ENCODE data around the gene COPS2.
"Not testable (repeated sequence)": the region's sequence is repeated elsewhere in the genome, so short reads cannot be mapped to it uniquely, and the experiment has no call there.

COPS2 gene

DNA sequence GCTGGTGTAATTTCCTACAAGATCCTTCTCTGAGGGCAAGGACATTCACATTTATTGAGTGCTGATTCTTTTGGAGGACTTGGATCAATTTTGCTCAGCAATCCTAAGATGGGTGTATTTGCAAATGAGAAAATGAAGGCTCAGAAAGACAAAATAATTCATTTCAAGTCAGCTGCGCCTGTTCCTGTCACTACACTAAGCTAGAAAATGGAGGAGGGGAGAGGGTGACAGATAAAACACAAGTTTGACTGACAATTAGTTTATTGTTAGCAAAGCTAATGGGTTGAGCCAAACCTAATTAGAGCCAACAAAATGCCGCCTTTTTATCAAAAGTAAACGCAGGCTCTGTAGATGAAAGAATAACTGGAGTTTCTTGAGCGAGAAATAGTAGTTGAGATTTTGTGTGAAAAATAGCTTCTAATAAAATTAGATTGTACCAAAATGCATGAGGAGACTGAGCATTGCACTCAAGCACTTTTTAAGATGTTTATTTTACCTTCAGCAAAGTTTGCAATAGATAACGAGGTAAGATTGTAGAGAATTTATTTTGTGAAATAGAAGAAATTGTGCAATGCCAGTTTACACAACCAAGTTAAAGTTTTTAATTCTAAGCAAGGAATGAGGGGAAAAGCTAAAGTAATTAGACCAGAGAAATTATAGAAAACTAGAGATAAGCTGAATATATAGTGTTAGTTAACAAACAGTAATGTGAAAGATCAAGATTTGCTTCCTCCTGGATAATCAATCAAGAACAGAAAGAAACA, 69.5 kb downstream of the COPS2 start:
- Histone ChIP-seq H3K4me3 (ENCODE audit: low read length) (no peak overlapping the region), H3K27ac (ENCODE audit: low read depth, low read length) (no peak overlapping the region), H3K4me1 (ENCODE audit: control insufficient read depth, insufficient read depth, low read length) (no peaks in the 10 kb centered on the region), H3K9ac (ENCODE audit: low read length) (no peak overlapping the region), H3K27me3 (ENCODE audit: control insufficient read depth, insufficient read depth, low read length) (no peaks in the 10 kb centered on the region), H3K36me3 (ENCODE audit: control insufficient read depth, insufficient read depth, low read length) (no peaks in the 10 kb centered on the region)

DNA sequence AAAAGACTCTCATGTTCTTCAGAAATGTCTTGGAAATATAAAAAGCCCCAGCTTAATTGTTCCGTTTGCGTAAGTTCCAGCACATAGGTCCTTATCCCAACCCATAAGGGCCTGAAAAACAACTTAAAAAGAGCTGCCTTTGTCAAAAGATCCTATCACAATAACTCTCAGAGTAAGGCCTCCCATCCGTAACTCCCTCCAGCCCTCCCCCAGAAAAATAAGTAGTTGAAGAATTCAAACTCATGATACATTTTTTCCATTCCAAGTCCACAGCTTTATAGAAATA, 71.2 kb downstream of the COPS2 start:
- H3K27ac ChIP-seq (ENCODE audit: low read depth, low read length): no peak overlapping the region
- H3K27me3 ChIP-seq (ENCODE audit: control insufficient read depth, insufficient read depth, low read length): no peaks in the 10 kb centered on the region
- H3K4me3 ChIP-seq (ENCODE audit: low read length): no peak overlapping the region
- H3K36me3 ChIP-seq (ENCODE audit: control insufficient read depth, insufficient read depth, low read length): no peaks in the 10 kb centered on the region
- H3K9ac ChIP-seq (ENCODE audit: low read length): no peak overlapping the region
- H3K4me1 ChIP-seq (ENCODE audit: control insufficient read depth, insufficient read depth, low read length): no peaks in the 10 kb centered on the region

DNA sequence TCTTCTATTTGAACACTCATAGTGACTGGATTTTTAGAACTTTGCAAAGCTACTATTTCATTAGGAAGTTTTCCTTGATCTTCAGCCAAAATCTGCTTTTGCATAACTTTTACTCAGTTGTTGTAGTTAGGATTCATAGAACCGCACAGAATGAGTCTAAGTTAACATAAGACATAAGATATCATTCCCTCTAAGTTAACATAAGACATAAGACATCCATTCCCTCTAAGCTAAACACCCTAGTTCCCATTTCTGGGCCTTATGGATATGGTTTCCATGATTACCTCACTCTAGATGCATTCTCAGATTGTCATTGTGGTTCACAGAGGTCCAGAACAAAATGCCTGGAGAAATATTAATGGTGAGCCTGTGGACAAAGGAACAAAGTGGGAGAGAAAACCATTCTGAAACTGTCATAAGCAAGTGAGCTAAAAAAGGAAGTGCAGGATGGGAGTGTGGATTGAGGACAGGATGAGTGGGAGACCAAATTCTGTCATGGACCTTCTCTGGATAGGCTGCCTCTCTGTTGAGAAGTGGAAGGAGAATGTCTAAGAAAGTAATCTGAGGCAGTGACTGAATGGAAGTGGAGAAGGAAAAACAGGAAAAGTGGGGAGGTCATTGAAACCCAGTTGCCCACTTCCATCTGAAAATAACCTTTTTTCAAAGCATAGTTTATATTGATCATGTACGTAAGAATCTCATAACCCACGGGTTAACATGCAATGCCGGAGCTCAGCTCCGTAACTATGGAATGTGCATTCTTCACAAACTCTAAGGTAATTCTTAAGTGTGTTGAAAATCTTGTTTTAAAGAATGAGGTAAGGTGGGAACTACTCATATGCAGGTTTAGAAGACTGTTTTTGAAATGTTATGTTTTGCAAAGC, 71.8 kb downstream of the COPS2 start:
- Histone ChIP-seq H3K27ac (ENCODE audit: low read depth, low read length) (no peak overlapping the region), H3K36me3 (ENCODE audit: control insufficient read depth, insufficient read depth, low read length) (no peaks in the 10 kb centered on the region), H3K9ac (ENCODE audit: low read length) (no peak overlapping the region), H3K27me3 (ENCODE audit: control insufficient read depth, insufficient read depth, low read length) (no peaks in the 10 kb centered on the region), H3K4me1 (ENCODE audit: control insufficient read depth, insufficient read depth, low read length) (no peaks in the 10 kb centered on the region), H3K4me3 (ENCODE audit: low read length) (no peak overlapping the region)

DNA sequence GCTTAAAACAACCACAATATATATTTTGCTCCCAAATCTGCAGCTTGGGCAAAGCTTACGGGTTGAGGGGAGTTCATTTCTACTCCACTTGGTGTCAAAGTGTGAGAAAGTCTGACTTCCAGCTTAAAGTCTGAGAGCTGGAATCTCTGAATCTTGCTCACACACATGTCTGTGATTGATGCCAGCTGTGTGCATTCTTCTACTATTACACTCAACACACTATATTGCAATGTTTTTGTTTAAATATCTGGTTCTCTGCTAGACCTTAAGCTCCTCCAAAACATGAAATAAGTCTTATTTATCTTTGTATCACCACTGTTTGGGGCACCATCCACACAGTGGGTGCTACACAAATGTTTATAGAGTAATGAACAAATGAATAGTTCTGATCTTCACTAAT, 72.4 kb downstream of the COPS2 start:
- Histone ChIP-seq H3K4me1 (ENCODE audit: control insufficient read depth, insufficient read depth, low read length) (no peaks in the 10 kb centered on the region), H3K4me3 (ENCODE audit: low read length) (no peak overlapping the region), H3K27ac (ENCODE audit: low read depth, low read length) (no peak overlapping the region), H3K36me3 (ENCODE audit: control insufficient read depth, insufficient read depth, low read length) (no peaks in the 10 kb centered on the region), H3K27me3 (ENCODE audit: control insufficient read depth, insufficient read depth, low read length) (no peaks in the 10 kb centered on the region), H3K9ac (ENCODE audit: low read length) (no peak overlapping the region)

DNA sequence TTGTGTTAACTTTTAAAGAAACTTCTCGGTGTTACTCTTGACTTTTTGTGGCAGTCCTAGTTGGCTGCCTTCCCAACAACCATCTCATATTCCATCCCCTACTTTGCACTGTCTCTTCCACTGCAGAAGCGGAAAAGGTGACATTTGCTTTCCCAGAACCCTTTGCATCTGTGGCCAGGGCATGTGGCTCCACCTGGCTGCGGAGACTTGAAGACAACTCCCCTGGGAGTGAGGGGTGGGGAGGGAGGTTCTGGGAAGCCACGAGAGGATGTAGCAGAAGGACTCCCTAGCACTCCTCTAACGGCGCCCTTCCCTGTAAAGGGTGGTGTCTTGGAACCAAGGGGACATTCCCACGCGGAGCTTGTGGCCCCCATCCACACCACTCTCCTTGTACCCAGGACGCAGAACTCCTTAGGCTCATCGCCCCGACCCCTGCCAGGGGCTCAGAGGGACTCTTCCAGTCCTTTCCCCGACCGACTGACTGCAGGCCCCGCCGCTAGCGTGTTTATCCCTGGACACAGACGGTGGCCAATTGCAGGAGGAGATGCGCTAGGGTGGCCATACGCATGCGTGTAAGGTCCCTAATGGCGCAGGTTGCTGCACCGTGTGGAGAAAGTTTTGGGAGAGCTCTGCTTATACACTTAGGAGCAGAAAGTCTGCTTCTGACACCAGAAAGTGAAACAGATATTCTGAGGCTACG, 75.9 kb downstream of the COPS2 start:
- H3K27ac ChIP-seq (ENCODE audit: low read depth, low read length): no peak overlapping the region
- no peaks in the 10 kb centered on the region for H3K27me3 ChIP-seq (ENCODE audit: control insufficient read depth, insufficient read depth, low read length)
- no peaks in the 10 kb centered on the region for H3K36me3 ChIP-seq (ENCODE audit: control insufficient read depth, insufficient read depth, low read length)
- no peak overlapping the region for H3K9ac ChIP-seq (ENCODE audit: low read length)
- no peak overlapping the region for H3K4me3 ChIP-seq (ENCODE audit: low read length)
- H3K4me1 ChIP-seq (ENCODE audit: control insufficient read depth, insufficient read depth, low read length): no peaks in the 10 kb centered on the region

DNA sequence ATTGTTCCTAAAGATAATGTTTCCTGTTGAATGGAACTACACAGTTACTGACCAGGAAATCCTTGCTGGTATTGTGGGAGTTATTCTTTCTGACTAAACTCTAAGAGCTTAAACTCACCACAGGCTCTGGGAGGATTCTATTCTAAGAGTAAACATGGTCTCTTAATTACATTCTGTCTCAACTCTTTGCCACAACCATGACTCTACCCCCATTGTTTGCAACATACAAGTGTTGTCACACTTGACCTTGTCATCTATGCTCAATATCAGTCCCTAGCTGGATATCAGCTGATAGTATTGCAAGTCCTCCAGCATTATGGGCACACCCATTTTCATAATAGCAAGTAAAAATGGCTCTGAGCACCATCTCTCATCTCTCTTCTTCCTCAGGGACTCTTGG, 79.5 kb downstream of the COPS2 start:
- Histone ChIP-seq H3K27ac (ENCODE audit: low read depth, low read length) (no peak overlapping the region), H3K36me3 (ENCODE audit: control insufficient read depth, insufficient read depth, low read length) (no peaks in the 10 kb centered on the region), H3K27me3 (ENCODE audit: control insufficient read depth, insufficient read depth, low read length) (no peaks in the 10 kb centered on the region), H3K4me3 (ENCODE audit: low read length) (no peak overlapping the region), H3K4me1 (ENCODE audit: control insufficient read depth, insufficient read depth, low read length) (no peaks in the 10 kb centered on the region), H3K9ac (ENCODE audit: low read length) (no peak overlapping the region)

DNA sequence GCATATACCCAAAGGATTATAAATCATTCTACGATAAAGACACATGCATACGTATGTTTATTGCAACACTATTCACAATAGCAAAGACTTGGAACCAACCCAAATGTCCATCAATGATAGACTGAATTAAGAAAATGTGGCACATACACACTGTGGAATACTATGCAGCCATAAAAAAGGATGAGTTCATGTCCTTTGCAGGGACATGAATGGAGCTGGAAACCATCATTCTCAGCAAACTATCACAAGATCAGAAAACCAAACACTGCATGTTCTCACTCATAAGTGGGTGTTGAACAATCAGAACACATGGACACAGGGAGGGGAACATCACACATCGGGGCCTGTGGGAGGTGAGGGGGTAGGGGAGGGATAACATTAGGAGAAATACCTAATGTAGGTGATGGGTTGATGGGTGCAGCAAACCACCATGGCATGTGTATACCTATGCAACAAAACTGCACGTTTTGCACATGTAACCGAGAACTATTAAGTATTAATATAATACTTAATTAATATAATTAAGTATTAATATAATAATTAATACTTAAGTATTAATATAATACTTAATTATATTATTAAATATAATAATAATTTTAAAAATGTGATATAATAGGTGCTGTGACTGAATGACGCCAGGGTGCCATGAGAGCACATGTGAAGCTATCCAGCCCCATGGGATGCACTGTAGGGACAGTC, 80.7 kb downstream of the COPS2 start:
- H3K36me3 ChIP-seq (ENCODE audit: control insufficient read depth, insufficient read depth, low read length); H3K27me3 ChIP-seq (ENCODE audit: control insufficient read depth, insufficient read depth, low read length); H3K4me3 ChIP-seq (ENCODE audit: low read length); H3K9ac ChIP-seq (ENCODE audit: low read length); H3K27ac ChIP-seq (ENCODE audit: low read depth, low read length); H3K4me1 ChIP-seq (ENCODE audit: control insufficient read depth, insufficient read depth, low read length): not testable (repeated sequence)

Measured in rectal smooth muscle tissue (tissue), 1 donor.